Central memory CD4-positive, alpha-beta T cell (primary cell): ENCODE data around the gene COL4A4.

ENCODE experiments used
- DNase-seq: peaks from one replicate; pipeline ENCODE4 v3.0.0; 2022

The COL4A4 gene

GRCh38 chr2:226978300-226978699, 185.7 kb downstream of the COL4A4 start:
- no peak for DNase-seq

- no peak for DNase-seq
Measured at GRCh38 chr2:226977775-226978190, 186.2 kb downstream of the COL4A4 start.

- DNase-seq, result no peak
Measured at GRCh38 chr2:226973816-226974215, 190.2 kb downstream of the COL4A4 start.

- no peak for DNase-seq
Measured at GRCh38 chr2:226971770-226972169, 192.2 kb downstream of the COL4A4 start.

- DNase-seq, result no peak
Measured at GRCh38 chr2:226971084-226971483, 192.9 kb downstream of the COL4A4 start.

GRCh38 chr2:226970362-226970761, 193.6 kb downstream of the COL4A4 start:
- DNase-seq, result no peak

DNA sequence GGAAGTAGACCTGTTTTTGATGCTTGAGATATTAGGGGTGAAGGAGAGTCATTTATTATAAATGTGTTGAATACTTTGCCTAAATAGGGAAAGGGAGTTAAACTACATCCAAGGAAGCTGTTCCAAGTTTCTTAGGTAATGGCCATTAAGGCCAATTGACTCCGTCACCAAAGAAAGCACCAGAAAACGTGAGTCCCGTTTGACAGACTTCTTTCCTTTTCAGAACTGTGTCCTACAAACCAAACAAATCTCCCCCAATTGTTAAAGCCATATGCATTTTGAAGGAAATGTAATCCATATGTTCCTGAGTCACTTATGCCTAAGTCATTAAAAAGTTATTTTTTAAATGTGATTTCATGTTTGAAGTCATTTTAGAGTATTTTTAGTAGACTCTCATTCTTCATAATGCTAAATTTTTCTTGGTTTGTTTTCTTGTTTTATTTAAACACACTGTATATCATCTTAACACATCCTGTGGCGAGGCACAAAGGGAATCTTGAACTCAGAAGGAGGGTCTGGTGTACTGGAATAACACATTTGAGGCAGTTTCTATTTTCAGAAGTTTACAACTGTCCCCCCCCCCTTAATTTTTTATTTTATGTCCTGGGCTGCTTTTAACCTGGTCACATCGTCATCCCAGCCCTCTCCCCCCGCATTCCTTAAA, 194.5 kb downstream of the COL4A4 start:
- no peak for DNase-seq

- no peak for DNase-seq
Measured at GRCh38 chr2:226965376-226965775, 198.6 kb downstream of the COL4A4 start.

DNA sequence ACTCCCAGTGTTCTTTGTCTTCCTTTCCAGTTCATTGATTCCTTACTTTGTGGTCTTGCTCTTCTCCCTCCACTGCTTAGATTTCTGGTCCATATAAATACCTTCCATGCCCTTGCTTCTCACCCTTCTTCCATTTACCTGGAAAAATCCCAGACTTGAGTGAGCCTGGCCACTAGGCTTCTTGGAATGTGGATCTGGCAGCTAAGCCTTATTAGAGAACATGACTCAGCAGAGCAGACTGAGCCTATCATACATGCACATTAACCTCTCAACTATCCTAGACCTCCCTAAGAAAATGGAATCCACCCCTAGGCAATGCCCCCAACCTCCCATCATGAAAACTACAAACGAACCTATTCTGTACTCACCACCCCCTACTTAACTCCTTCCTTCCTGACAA, 200.5 kb downstream of the COL4A4 start:
- no peak for DNase-seq

DNA sequence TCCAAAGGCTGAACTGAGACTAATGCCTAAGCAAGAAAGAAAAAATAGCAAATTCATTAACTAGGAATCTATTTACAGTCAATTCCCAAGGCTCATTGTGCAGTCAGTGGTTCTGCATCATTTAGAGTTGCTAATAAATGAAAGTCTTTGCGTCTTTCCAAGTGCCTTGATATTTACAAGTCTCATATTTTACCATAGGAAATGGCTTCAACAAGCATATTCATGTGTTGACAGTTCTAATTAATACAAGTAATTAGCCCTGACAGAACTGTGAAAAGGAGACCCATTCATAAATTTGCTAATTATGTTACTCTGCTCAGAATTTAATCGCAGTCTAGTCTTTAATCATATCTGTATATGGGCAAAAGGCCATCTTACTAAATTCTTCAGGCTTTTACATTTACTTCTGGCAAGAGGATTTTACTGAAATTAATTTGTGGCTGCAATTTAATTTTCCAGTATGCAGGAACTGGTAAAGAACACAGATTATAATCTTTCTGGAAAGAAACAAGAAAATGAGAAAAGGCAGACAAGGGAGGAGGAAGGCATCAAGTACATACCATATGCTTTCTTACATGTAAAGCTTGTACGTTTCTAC, 201.7 kb downstream of the COL4A4 start:
- no peak for DNase-seq

GRCh38 chr2:226959418-226959817, 204.6 kb downstream of the COL4A4 start:
- DNase-seq, result no peak

DNA sequence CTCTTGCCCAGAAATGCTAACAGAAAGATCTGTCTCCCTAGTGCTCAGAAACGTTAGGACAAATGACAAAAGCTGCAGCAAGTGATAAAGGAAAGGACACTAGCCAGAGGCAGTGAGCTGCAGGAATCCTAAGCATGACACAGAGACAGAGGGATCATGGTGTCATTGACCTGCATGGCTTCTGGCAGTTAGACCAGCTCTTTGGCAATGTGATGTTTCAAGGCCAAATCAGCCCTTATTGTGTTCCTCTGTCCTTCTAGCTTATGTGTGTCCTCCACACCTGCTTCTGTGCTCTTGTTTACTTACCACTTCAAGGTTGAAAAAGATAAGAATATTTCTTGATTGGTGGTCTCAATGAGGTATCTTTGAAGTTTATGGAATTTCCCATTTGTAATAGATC, 207.3 kb downstream of the COL4A4 start:
- DNase-seq, result no peak

DNA sequence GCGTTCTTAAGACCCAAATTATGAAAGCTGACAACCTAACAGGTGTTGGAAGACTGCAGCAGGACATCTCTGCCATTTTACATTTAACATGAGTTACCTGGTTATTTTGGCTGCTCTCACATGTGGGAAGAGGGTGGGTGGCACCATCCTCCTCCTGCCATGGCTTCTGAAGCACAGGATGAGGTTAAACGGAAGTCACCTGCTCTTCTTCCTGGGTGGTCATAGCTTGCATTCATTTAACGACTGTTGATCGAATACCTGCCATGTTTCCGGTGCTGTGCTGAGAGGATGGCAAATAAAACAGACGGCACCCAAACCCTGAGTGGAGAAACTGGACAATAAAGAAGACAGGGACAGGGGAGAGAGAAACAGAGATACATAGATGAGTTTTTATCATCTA, 210.2 kb downstream of the COL4A4 start:
- DNase-seq, result no peak

GRCh38 chr2:226953206-226953605, 210.8 kb downstream of the COL4A4 start:
- no peak for DNase-seq
